ENCODE results near the gene DSCAML1. TPM values are rescaled to one million over a fixed set of nuclear protein-coding genes. Genes with fewer than 3 reads are reported as not detected.

Gene DSCAML1
- total RNA-seq, 1 experiment from 2014 or later, result 0.90 TPM

DNA sequence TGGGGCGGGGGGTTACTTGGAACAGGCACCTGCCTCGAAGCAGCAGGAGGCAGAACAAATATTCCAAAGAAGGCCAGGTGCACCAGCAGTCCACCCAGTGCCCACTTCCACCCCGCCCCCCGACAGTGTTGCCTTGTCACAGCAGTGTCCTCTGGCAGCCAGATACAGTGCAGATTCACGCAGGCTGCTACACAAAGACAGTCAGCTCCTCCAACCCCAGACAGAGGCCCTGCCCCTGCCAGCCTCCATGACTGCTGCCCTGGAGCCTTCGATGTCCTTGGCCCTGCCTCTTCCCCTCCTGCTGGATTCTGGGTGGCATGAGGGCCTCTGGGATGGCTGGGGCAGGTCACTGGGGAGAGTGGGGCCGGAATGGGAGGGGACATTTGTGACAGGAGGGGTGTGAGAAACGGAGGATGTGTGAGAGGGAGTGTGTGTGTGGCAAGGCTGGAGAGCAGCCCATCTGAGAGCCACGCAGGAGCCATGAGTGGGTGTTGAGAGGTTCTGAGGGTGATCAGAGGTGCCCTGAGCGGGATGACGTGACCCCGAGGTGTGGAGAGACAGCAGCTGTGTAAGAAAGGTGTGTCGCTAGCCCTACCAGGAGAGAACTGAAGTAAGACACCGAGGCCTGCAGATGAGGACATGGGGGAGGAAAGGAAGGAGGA is 295.6 kb downstream of the DSCAML1 start (continued):
- TF ChIP-seq, protein P1, sequence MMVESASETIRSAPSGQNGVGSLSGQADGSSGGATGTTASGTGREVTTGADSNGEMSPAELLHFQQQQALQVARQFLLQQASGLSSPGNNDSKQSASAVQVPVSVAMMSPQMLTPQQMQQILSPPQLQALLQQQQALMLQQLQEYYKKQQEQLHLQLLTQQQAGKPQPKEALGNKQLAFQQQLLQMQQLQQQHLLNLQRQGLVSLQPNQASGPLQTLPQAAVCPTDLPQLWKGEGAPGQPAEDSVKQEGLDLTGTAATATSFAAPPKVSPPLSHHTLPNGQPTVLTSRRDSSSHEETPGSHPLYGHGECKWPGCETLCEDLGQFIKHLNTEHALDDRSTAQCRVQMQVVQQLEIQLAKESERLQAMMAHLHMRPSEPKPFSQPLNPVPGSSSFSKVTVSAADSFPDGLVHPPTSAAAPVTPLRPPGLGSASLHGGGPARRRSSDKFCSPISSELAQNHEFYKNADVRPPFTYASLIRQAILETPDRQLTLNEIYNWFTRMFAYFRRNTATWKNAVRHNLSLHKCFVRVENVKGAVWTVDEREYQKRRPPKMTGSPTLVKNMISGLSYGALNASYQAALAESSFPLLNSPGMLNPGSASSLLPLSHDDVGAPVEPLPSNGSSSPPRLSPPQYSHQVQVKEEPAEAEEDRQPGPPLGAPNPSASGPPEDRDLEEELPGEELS (CRISPR knock-in tag; IDR thresholded peaks at IDR 0.05), result no peak

DNA sequence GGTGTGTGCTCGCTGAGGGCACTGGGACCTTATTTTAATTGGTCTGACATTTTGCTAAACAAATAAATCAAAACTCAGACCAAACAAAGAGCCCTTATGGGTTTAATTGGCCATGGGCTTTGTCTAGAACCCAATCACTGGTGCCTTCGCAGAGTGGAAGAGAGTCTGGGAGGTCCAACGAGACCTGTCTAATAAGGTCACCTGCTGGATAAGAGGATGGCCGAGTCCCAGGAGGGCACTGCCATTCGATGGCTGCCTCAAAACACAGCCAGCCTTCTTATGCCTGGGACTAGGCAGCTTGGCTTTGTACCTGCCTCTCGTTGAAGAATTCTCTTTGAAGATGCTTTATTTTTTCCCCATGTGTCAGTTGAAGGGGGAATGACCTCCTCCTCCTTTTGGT is 298.2 kb downstream of the DSCAML1 start:
- POLR2A ChIA-PET, result no interaction called here
- H3K27ac Mint-ChIP-seq, result no peak overlapping the region
- ATAC-seq, result no peak
- H3K27me3 Mint-ChIP-seq (ENCODE audit: low read depth), result no peaks in the 10 kb centered on the region
- no peaks in the 10 kb centered on the region for H3K9me3 Mint-ChIP-seq
- TF ChIP-seq CREM (CRISPR knock-in tag; IDR thresholded peaks at IDR 0.05), result no peak
- TF ChIP-seq NR1H2 (CRISPR knock-in tag; IDR thresholded peaks at IDR 0.05), result no peak
- TF ChIP-seq, protein P2, sequence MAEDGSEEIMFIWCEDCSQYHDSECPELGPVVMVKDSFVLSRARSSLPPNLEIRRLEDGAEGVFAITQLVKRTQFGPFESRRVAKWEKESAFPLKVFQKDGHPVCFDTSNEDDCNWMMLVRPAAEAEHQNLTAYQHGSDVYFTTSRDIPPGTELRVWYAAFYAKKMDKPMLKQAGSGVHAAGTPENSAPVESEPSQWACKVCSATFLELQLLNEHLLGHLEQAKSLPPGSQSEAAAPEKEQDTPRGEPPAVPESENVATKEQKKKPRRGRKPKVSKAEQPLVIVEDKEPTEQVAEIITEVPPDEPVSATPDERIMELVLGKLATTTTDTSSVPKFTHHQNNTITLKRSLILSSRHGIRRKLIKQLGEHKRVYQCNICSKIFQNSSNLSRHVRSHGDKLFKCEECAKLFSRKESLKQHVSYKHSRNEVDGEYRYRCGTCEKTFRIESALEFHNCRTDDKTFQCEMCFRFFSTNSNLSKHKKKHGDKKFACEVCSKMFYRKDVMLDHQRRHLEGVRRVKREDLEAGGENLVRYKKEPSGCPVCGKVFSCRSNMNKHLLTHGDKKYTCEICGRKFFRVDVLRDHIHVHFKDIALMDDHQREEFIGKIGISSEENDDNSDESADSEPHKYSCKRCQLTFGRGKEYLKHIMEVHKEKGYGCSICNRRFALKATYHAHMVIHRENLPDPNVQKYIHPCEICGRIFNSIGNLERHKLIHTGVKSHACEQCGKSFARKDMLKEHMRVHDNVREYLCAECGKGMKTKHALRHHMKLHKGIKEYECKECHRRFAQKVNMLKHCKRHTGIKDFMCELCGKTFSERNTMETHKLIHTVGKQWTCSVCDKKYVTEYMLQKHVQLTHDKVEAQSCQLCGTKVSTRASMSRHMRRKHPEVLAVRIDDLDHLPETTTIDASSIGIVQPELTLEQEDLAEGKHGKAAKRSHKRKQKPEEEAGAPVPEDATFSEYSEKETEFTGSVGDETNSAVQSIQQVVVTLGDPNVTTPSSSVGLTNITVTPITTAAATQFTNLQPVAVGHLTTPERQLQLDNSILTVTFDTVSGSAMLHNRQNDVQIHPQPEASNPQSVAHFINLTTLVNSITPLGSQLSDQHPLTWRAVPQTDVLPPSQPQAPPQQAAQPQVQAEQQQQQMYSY (CRISPR knock-in tag; IDR thresholded peaks at IDR 0.05), result no peak
- TF ChIP-seq ZNF416 (CRISPR knock-in tag; IDR thresholded peaks at IDR 0.05), result no peak
- TF ChIP-seq ZNF671 (CRISPR knock-in tag; IDR thresholded peaks at IDR 0.05), result no peak
- TF ChIP-seq ZBTB21 (CRISPR knock-in tag; IDR thresholded peaks at IDR 0.05; ENCODE audit: borderline replicate concordance), result no peak
- TF ChIP-seq, protein P3, sequence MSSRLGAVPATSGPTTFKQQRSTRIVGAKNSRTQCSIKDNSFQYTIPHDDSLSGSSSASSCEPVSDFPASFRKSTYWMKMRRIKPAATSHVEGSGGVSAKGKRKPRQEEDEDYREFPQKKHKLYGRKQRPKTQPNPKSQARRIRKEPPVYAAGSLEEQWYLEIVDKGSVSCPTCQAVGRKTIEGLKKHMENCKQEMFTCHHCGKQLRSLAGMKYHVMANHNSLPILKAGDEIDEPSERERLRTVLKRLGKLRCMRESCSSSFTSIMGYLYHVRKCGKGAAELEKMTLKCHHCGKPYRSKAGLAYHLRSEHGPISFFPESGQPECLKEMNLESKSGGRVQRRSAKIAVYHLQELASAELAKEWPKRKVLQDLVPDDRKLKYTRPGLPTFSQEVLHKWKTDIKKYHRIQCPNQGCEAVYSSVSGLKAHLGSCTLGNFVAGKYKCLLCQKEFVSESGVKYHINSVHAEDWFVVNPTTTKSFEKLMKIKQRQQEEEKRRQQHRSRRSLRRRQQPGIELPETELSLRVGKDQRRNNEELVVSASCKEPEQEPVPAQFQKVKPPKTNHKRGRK (CRISPR knock-in tag; IDR thresholded peaks at IDR 0.05; ENCODE audit: borderline replicate concordance), result no peak
- TF ChIP-seq MXD4 (CRISPR knock-in tag; IDR thresholded peaks at IDR 0.05; ENCODE audit: borderline replicate concordance), result no peak
- TF ChIP-seq FOXP1 (CRISPR knock-in tag; IDR thresholded peaks at IDR 0.05; ENCODE audit: borderline replicate concordance), result no peak
- no peak for TF ChIP-seq ZNF396 (CRISPR knock-in tag; IDR thresholded peaks at IDR 0.05; ENCODE audit: borderline replicate concordance)
- TF ChIP-seq ESRRA (CRISPR knock-in tag; IDR thresholded peaks at IDR 0.05; ENCODE audit: borderline replicate concordance), result no peak
- CTCF ChIA-PET, result interaction anchor here (1.3 to 2.5 kb wide), 3 partner anchors 45 to 123 kb away, joined by 3 to 7 read pairs (median 3); no protein-coding TSS in a partner anchor
- DNase-seq (ENCODE audit: low spot score), result no peak
- H3K36me3 Mint-ChIP-seq, result no peaks in the 10 kb centered on the region
- no peak overlapping the region for H3K4me3 Mint-ChIP-seq
- H3K4me1 Mint-ChIP-seq, result peaks cover 19% of the 10 kb centered on the region

DNA sequence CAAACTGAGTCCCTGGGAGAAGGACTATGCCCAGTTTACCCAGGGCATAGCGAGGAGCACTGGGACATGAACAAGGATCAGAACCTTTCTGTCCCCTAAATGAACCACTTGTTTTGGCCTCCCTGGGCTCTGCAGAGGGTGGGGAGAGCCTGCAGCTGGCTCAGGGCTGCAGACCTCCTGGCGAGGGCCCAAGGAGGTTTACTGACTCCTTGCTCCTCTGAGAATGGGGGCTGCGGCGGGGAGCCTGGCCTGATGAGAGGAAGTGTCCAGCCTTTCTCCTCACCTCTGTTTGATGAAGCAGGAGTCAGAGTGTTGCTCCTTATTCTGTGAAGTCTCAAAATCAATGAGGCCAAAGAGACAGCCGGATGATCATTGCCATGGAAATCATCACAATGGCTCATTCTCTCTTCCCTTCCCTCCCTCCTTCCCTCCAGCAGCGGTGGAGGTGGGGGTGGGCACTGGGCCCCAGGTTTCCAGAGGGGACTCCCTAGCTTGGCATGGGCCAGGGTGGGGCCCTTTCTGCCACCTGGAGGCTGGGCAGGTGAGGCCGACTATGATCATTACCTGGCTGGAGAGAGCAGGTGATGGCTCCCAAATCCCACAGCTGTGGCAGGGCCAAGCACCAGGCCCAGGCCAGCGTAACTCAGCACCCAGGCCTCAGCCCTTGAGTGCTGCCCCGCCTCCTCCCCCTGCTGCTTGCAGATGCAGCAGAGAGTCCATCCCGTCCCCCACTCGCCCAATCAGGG is 299.6 kb downstream of the DSCAML1 start:
- Mint-ChIP-seq H3K4me3 (no peak overlapping the region), H3K27ac (no peak overlapping the region), H3K36me3 (no peaks in the 10 kb centered on the region), H3K9me3 (no peaks in the 10 kb centered on the region), H3K27me3 (ENCODE audit: low read depth) (no peaks in the 10 kb centered on the region; the same call in 1 of the 2 replicates), H3K4me1 (peaks cover 16% of the 10 kb centered on the region)
- ChIA-PET CTCF (interaction anchor here (2.5 kb wide), 1 partner anchor 71 kb away, joined by 7 read pairs; no protein-coding TSS in a partner anchor), POLR2A (no interaction called here)
- DNase-seq (ENCODE audit: low spot score) (no peak), ATAC-seq (no peak)
- TF ChIP-seq JUN (CRISPR knock-in tag; IDR thresholded peaks at IDR 0.05), result no peak
